Fibroblast of skin of scalp (primary cell): ENCODE data around the gene ZSCAN18.

Experiments
- DNase-seq: peaks from one replicate; pipeline ENCODE4 v3.0.0-alpha.2; 2013

Gene ZSCAN18

GRCh38 chr19:58044391-58044790, 53.6 kb downstream of the ZSCAN18 start:
- DNase-seq = no peak

- no peak for DNase-seq
Measured at GRCh38 chr19:58042495-58043340, 55.3 kb downstream of the ZSCAN18 start.

- no peak for DNase-seq
Measured at GRCh38 chr19:58040751-58041525, 57.1 kb downstream of the ZSCAN18 start.

- no peak for DNase-seq
Measured at GRCh38 chr19:58038688-58039204, 59.3 kb downstream of the ZSCAN18 start.

- no peak for DNase-seq
Measured at GRCh38 chr19:58037927-58038687, 59.9 kb downstream of the ZSCAN18 start.

- DNase-seq = no peak
Measured at GRCh38 chr19:58035863-58036262, 62.2 kb downstream of the ZSCAN18 start.

GRCh38 chr19:58034477-58034793, 63.6 kb downstream of the ZSCAN18 start:
- DNase-seq = no peak
